ENCODE results near the gene COPS7B. TPM values are rescaled to one million over a fixed set of nuclear protein-coding genes. Genes with fewer than 3 reads are reported as not detected.

Gene COPS7B
- polyA plus RNA-seq, 1 donor (not counting 4 experiments of a cell fraction or from before 2014, with no cell fraction given): 53.3 TPM

DNA sequence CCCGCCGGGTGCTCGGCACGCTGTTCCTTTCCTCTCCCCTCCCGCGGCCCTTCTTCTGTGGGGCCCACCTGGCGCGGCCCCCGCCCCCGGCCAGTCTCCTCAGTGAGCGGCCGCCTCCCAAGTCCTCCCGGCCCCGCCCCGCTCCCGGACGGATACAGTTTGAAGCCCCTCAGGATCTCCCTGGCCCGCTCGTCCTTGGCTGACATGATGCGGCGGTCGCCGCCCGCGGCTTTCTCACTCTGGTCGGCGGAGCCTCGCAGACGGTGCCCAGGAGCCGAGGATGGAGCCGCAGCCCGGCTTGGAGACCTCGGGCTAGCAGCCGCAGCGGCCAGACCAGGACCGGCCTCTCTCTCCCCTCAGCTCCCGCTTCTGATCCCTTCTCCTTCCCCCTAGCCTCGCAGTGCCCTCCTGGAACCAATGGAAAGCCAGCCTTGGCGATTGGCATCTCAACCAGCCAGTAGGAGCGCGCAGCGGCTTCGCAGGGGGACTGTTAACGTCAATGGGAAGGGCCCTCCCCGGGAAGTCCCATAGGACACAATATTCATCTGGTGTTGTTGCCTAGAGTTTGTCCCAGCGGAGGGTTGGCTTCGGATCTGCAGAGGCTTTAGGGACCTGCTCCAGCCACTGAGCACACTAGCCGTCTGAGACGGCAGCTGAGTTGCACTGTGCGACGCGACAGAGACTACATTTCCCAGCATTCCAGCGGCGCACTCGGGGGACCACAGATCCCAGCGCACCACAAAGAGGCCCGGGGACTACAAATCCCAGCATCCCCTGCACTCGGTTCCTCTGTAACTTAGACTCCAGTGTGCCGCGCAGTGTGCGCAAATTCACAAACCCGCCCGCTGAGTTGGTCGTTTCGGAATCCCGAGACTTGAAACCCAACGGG is 5.1 kb upstream of the COPS7B start, which contains the start of gene PDE6D:
Gene PDE6D, minus strand, starts transcription at position 374 of the 889 bp plus-strand sequence. Its CDS starts 168 bp downstream, at position 206.
- Histone ChIP-seq H3K79me2 (ENCODE audit: control insufficient read depth, insufficient read depth, low read length) (peaks cover 16% of the 10 kb centered on the region), H3K27me3 (ENCODE audit: control insufficient read depth, extremely low read depth, insufficient read depth, low read length) (no peaks in the 10 kb centered on the region), H4K20me1 (ENCODE audit: control insufficient read depth, extremely low read depth, insufficient read depth, low read length) (no peaks in the 10 kb centered on the region), H3K4me1 (ENCODE audit: control insufficient read depth, extremely low read depth, insufficient read depth, low read length) (peaks cover 21% of the 10 kb centered on the region), H3K9ac (ENCODE audit: control insufficient read depth, extremely low read depth, insufficient read depth, low read length) (peak within 1 kb of the TSS; percentile 87), H2AFZ (ENCODE audit: control insufficient read depth, low read length) (peak within 1 kb of the TSS; percentile 99), H3K4me2 (ENCODE audit: control insufficient read depth, extremely low read depth, insufficient read depth, low read depth, low read length) (peak within 1 kb of the TSS; percentile 98), H3K4me3 (ENCODE audit: control insufficient read depth in 2 of 3, extremely low read depth in 1 of 3, insufficient read depth in 2 of 3, low read depth in 1 of 3, low read length in 3 of 3) (peak within 1 kb of the TSS; percentile 73 to 98 (median 97)), H3K9me3 (ENCODE audit: control insufficient read depth, low read depth, low read length) (no peaks in the 10 kb centered on the region), H3K27ac (ENCODE audit: control insufficient read depth, insufficient read depth, low read length) (peak within 1 kb of the TSS; percentile 85), H3K36me3 (ENCODE audit: control insufficient read depth in 2 of 2, extremely low read depth in 1 of 2, insufficient read depth in 2 of 2, low read length in 2 of 2) (no peaks in the 10 kb centered on the region), H3K9me1 (ENCODE audit: control insufficient read depth, extremely low read depth, insufficient read depth, low read length) (no peaks in the 10 kb centered on the region)
- TF ChIP-seq, protein P1, sequence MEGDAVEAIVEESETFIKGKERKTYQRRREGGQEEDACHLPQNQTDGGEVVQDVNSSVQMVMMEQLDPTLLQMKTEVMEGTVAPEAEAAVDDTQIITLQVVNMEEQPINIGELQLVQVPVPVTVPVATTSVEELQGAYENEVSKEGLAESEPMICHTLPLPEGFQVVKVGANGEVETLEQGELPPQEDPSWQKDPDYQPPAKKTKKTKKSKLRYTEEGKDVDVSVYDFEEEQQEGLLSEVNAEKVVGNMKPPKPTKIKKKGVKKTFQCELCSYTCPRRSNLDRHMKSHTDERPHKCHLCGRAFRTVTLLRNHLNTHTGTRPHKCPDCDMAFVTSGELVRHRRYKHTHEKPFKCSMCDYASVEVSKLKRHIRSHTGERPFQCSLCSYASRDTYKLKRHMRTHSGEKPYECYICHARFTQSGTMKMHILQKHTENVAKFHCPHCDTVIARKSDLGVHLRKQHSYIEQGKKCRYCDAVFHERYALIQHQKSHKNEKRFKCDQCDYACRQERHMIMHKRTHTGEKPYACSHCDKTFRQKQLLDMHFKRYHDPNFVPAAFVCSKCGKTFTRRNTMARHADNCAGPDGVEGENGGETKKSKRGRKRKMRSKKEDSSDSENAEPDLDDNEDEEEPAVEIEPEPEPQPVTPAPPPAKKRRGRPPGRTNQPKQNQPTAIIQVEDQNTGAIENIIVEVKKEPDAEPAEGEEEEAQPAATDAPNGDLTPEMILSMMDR (optimal IDR thresholded peaks at IDR 0.05 in 1 of 3, IDR thresholded peaks at IDR 0.05 in 1 of 3, conservative IDR thresholded peaks at IDR 0.05 in 1 of 3; ENCODE audit: extremely low read depth in 1 of 3, insufficient read depth in 2 of 3, low read length in 3 of 3): no peak
- no peak for TF ChIP-seq EZH2 (IDR thresholded peaks at IDR 0.05; ENCODE audit: low read length)
- peak; percentile 79 for DNase-seq (ENCODE audit: low read depth, low spot score)
- peak; percentile 95 for FAIRE-seq
- dilution Hi-C loops (cut with MboI; ENCODE audit: extremely low pct_ligation_motif_present, low sequenced_read_pairs): no loop called here

DNA sequence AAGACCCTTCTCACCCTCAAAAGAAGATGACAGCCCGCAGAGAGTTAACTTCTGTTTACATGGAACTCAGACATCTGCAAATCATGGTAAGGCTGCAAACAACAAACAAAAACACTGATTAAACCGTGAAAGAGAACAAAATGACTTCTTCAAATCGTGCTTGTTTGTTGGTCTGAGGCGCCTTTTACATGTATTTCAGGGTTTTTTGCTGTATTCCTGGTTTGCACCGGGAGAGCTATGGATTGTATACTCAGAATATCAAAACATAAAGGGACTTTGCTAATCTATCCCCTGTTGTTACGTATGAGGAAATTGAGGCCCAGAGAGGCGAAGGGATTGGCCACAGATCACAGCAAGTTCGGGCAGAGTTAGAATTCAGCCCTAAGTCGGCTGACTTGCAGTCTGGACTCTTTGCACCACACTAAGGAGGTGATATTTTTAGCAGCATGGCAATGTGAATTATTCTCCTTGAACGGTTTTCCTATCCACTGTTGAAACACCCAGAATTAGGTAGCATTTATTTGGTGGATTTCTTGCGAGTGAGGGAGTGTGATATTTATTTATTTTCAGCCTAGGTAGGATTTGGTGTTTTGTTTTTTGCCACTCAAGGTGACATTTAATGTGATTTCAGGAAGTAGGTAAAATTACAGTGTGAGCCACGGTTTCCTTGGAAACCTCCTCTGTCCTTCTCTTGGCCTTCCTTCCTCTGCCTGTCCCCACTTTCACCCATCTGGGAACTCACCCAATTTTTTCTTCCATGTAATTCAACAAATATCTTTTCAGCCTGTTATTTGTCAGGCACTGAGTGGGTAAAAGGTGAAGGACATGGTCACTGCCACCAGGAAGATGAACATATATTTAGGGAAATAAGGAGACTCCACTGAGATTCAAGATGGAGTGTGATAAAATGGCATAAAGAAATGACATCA is 4.2 kb upstream of the COPS7B start:
- peak; percentile 81 for FAIRE-seq

More for the DNA sequence above, 4.2 kb upstream of the COPS7B start:
- H3K9me3 ChIP-seq (ENCODE audit: control insufficient read depth, low read depth, low read length): no peaks in the 10 kb centered on the region
- peak overlapping the region; percentile 73 to 98 (median 97) for H3K4me3 ChIP-seq (ENCODE audit: control insufficient read depth in 2 of 3, extremely low read depth in 1 of 3, insufficient read depth in 2 of 3, low read depth in 1 of 3, low read length in 3 of 3)
- H3K36me3 ChIP-seq (ENCODE audit: control insufficient read depth in 2 of 2, extremely low read depth in 1 of 2, insufficient read depth in 2 of 2, low read length in 2 of 2): no peaks in the 10 kb centered on the region
- DNase-seq (ENCODE audit: low read depth, low spot score): no peak
- H3K4me1 ChIP-seq (ENCODE audit: control insufficient read depth, extremely low read depth, insufficient read depth, low read length): peaks cover 22% of the 10 kb centered on the region
- H3K4me2 ChIP-seq (ENCODE audit: control insufficient read depth, extremely low read depth, insufficient read depth, low read depth, low read length): peak overlapping the region; percentile 98
- H2AFZ ChIP-seq (ENCODE audit: control insufficient read depth, low read length): peak overlapping the region; percentile 95
- no peaks in the 10 kb centered on the region for H3K9me1 ChIP-seq (ENCODE audit: control insufficient read depth, extremely low read depth, insufficient read depth, low read length)
- dilution Hi-C loops (cut with MboI; ENCODE audit: extremely low pct_ligation_motif_present, low sequenced_read_pairs): no loop called here
- no peaks in the 10 kb centered on the region for H3K27me3 ChIP-seq (ENCODE audit: control insufficient read depth, extremely low read depth, insufficient read depth, low read length)
- TF ChIP-seq EZH2 (IDR thresholded peaks at IDR 0.05; ENCODE audit: low read length): no peak
- TF ChIP-seq, protein P1 (optimal IDR thresholded peaks at IDR 0.05 in 1 of 3, IDR thresholded peaks at IDR 0.05 in 1 of 3, conservative IDR thresholded peaks at IDR 0.05 in 1 of 3; ENCODE audit: extremely low read depth in 1 of 3, insufficient read depth in 2 of 3, low read length in 3 of 3): no peak
- peak overlapping the region; percentile 85 for H3K27ac ChIP-seq (ENCODE audit: control insufficient read depth, insufficient read depth, low read length)
- H3K9ac ChIP-seq (ENCODE audit: control insufficient read depth, extremely low read depth, insufficient read depth, low read length): peak overlapping the region; percentile 87
- peaks cover 23% of the 10 kb centered on the region for H3K79me2 ChIP-seq (ENCODE audit: control insufficient read depth, insufficient read depth, low read length)
- H4K20me1 ChIP-seq (ENCODE audit: control insufficient read depth, extremely low read depth, insufficient read depth, low read length): no peaks in the 10 kb centered on the region

All from keratinocyte (primary cell).